Measurements from ENCODE around the gene NFIB. TPM values are rescaled to one million over a fixed set of nuclear protein-coding genes. Genes with fewer than 3 reads are reported as not detected.

The NFIB gene
- total and polyA plus RNA-seq, 2 of the 4 experiments (the other 2 are of a cell fraction): 1.4 to 2.0 TPM

DNA sequence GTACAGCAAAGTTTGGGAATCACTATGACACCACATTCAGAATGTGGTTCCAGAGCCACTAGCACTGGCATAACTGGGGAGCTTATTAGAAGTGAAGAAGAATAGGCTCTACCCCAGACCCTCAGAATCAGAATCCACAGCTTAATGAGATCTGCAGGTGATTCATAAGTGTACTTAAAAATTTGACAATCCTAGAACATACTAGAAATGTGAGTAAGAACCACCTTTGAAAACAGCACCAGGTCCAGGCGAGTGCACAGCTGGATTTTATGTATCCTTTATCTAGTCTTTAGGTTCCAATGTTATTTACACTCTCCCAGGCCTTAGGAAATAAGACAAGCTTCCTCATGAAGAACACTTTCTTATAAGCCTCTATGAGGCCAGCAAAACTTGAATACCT lies 149.0 kb downstream of the NFIB start:
- DNase-seq: no peak
- Histone ChIP-seq H2AK9ac (replicated peaks; ENCODE audit: low read depth, low read length, poor library complexity) (no peak overlapping the region), H3K36me3 (ENCODE audit: control insufficient read depth, insufficient read depth, low read length) (no peaks in the 10 kb centered on the region), H3K23ac (ENCODE audit: low read depth, low read length) (no peak overlapping the region), H3K9me3 (ENCODE audit: control insufficient read depth, insufficient read depth, low read length) (no peaks in the 10 kb centered on the region), H3K9ac (ENCODE audit: low read depth, low read length) (no peak overlapping the region), H3K56ac (ENCODE audit: extremely low read depth, insufficient read depth, low read length) (no peak overlapping the region), H3K14ac (replicated peaks; ENCODE audit: low read depth, low read length) (no peak overlapping the region), H3K4ac (ENCODE audit: low read depth, low read length) (no peak overlapping the region), H4K8ac (ENCODE audit: low read depth in 2 of 2, low read length in 2 of 2) (no peak overlapping the region), H2BK5ac (ENCODE audit: low read depth, low read length, poor library complexity, severe bottlenecking) (no peak overlapping the region), H2AK5ac (ENCODE audit: low read depth, low read length) (no peak overlapping the region), H3K79me1 (ENCODE audit: low read depth in 1 of 2, low read length in 2 of 2) (no peaks in the 10 kb centered on the region), H2BK120ac (ENCODE audit: low read depth, low read length) (no peak overlapping the region), H3K27me3 (ENCODE audit: control insufficient read depth, insufficient read depth, low read length) (no peaks in the 10 kb centered on the region), H4K5ac (ENCODE audit: low read depth, low read length) (no peak overlapping the region), H4K20me1 (ENCODE audit: insufficient read depth, low read length) (no peaks in the 10 kb centered on the region), H3K4me2 (ENCODE audit: low read depth, low read length) (no peak overlapping the region), H2AFZ (replicated peaks; ENCODE audit: low read length, poor library complexity) (no peak overlapping the region), H3K27ac (ENCODE audit: insufficient read depth, low read length) (no peak overlapping the region), H2BK15ac (ENCODE audit: low read depth, low read length) (no peak overlapping the region), H3K4me3 (ENCODE audit: insufficient read depth, low read depth, low read length) (no peak overlapping the region), H3K18ac (ENCODE audit: low read depth, low read length) (no peak overlapping the region), H3K4me1 (ENCODE audit: control insufficient read depth, insufficient read depth, low read length) (no peaks in the 10 kb centered on the region), H4K91ac (ENCODE audit: insufficient read depth, low read depth, low read length) (no peak overlapping the region), H3K9me1 (ENCODE audit: insufficient read depth, low read length) (no peaks in the 10 kb centered on the region), H2BK20ac (ENCODE audit: low read depth, low read length) (no peak overlapping the region)
- no peak for ATAC-seq (ENCODE audit: low read depth)
- in situ Hi-C loops (cut with MboI; ENCODE audit: low sequenced_read_pairs) (no loop called here), intact Hi-C loops (cut with micrococcal nuclease) (no loop called here), dilution Hi-C loops (cut with HindIII; ENCODE audit: low sequenced_read_pairs, unreplicated experiment) (no loop called here)
- no TSS peak for BruUV-seq (replicated peaks)
- no CpG with 5 or more reads among the region's 1 CpG for WGBS, 2 experiments (ENCODE audit: extremely low coverage in 2 of 2, insufficient read length in 1 of 2)
- TF ChIP-seq RFX5 (IDR thresholded peaks at IDR 0.05; ENCODE audit: low read depth, low read length) (no peak), CEBPB (IDR thresholded peaks at IDR 0.05; ENCODE audit: low read depth, low read length) (no peak), RAD21 (IDR thresholded peaks at IDR 0.05; ENCODE audit: low read length) (no peak), FOS (IDR thresholded peaks at IDR 0.05; ENCODE audit: low read depth, low read length) (no peak), MAFK (IDR thresholded peaks at IDR 0.05; ENCODE audit: low read depth, low read length) (no peak)
- TF ChIP-seq, protein P1, sequence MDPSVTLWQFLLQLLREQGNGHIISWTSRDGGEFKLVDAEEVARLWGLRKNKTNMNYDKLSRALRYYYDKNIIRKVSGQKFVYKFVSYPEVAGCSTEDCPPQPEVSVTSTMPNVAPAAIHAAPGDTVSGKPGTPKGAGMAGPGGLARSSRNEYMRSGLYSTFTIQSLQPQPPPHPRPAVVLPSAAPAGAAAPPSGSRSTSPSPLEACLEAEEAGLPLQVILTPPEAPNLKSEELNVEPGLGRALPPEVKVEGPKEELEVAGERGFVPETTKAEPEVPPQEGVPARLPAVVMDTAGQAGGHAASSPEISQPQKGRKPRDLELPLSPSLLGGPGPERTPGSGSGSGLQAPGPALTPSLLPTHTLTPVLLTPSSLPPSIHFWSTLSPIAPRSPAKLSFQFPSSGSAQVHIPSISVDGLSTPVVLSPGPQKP (IDR thresholded peaks at IDR 0.05; ENCODE audit: borderline replicate concordance, low read depth, low read length): no peak
- TF ChIP-seq, protein P2, sequence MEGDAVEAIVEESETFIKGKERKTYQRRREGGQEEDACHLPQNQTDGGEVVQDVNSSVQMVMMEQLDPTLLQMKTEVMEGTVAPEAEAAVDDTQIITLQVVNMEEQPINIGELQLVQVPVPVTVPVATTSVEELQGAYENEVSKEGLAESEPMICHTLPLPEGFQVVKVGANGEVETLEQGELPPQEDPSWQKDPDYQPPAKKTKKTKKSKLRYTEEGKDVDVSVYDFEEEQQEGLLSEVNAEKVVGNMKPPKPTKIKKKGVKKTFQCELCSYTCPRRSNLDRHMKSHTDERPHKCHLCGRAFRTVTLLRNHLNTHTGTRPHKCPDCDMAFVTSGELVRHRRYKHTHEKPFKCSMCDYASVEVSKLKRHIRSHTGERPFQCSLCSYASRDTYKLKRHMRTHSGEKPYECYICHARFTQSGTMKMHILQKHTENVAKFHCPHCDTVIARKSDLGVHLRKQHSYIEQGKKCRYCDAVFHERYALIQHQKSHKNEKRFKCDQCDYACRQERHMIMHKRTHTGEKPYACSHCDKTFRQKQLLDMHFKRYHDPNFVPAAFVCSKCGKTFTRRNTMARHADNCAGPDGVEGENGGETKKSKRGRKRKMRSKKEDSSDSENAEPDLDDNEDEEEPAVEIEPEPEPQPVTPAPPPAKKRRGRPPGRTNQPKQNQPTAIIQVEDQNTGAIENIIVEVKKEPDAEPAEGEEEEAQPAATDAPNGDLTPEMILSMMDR (conservative IDR thresholded peaks at IDR 0.05; ENCODE audit: low read depth, low read length): no peak
- POLR2A ChIA-PET (ENCODE audit: unreplicated experiment): interaction anchor here (0.5 kb wide), 1 partner anchor 276 kb away, joined by 6 read pairs; no protein-coding TSS in a partner anchor
- CTCF ChIA-PET: no interaction called here
